ENCODE data around the gene PSMF1. TPM values are rescaled to one million over a fixed set of nuclear protein-coding genes. Genes with fewer than 3 reads are reported as not detected.

The PSMF1 gene
- total RNA-seq, 6 donors from 2014 or later = 36.7 to 158 (median 105) TPM

- H3K4me1 ChIP-seq = no peaks in the 10 kb centered on the region
- no peak for ATAC-seq (ENCODE audit: low FRiP score in 2 of 2)
- no peak for DNase-seq
- H3K27me3 ChIP-seq = no peaks in the 10 kb centered on the region
- H3K36me3 ChIP-seq = peaks cover 0 to 45% (median 9%) of the 10 kb centered on the region in 4 donors
- no peaks in the 10 kb centered on the region for H3K9me3 ChIP-seq
- no peak overlapping the region for H3K27ac ChIP-seq
- TF ChIP-seq POLR2A (IDR thresholded peaks at IDR 0.05) (no peak), POLR2AphosphoS5 (IDR thresholded peaks at IDR 0.05) (no peak), EP300 (IDR thresholded peaks at IDR 0.05) (no peak), CTCF (IDR thresholded peaks at IDR 0.05) (no peak)
- no peak overlapping the region for H3K4me3 ChIP-seq
- 92% methylated on average over 3 of the region's 3 CpGs for WGBS, 2 donors
These were observed 60.2 kb downstream of the PSMF1 start for GRCh38 chr20:1178623-1179022.

DNA sequence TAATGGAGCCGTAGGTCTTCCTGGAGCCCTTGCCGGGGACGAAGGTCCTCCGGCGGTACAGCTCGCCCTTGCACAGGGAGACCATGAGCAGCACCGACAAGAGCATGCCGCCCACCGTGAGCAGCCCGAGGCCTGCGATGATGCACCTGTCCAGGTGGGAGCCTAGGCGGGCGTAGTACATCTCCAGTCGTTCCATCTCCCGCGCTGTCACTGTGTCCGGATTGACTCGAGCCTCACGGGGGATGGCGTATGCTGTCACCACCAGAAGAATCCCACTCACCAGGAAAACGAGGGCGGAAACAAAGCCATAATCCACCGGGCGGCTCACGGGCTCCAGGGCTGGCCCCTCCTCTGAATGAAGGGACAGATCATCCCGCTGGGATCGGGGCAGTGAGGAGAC, 62.5 kb downstream of the PSMF1 start:
- WGBS, 2 donors = 94 to 96% methylated on average over 12 to 27 of the region's 27 CpGs
- H3K9me3 ChIP-seq = no peaks in the 10 kb centered on the region
- ATAC-seq (ENCODE audit: low FRiP score in 2 of 2) (no peak), DNase-seq (peak in 1 of 2 donors; percentile 64)
- H3K27ac ChIP-seq = no peak overlapping the region
- no peak overlapping the region for H3K4me3 ChIP-seq
- peaks cover 0 to 24% (median 3%) of the 10 kb centered on the region in 4 donors for H3K36me3 ChIP-seq
- no peak for TF ChIP-seq EP300 (IDR thresholded peaks at IDR 0.05)
- no peak for TF ChIP-seq POLR2AphosphoS5 (IDR thresholded peaks at IDR 0.05)
- no peak for TF ChIP-seq POLR2A (IDR thresholded peaks at IDR 0.05)
- TF ChIP-seq CTCF (IDR thresholded peaks at IDR 0.05) = no peak
- peaks cover 0 to 15% (median 7%) of the 10 kb centered on the region in 4 donors for H3K27me3 ChIP-seq
- peaks cover 10 to 21% (median 14%) of the 10 kb centered on the region in 4 donors for H3K4me1 ChIP-seq

- no peaks in the 10 kb centered on the region for H3K9me3 ChIP-seq
- no peak for DNase-seq
- H3K36me3 ChIP-seq = peaks cover 0 to 14% (median 0%) of the 10 kb centered on the region in 4 donors
- TF ChIP-seq POLR2AphosphoS5 (IDR thresholded peaks at IDR 0.05) (no peak), POLR2A (IDR thresholded peaks at IDR 0.05) (no peak), EP300 (IDR thresholded peaks at IDR 0.05) (no peak), CTCF (IDR thresholded peaks at IDR 0.05) (no peak)
- no peak for ATAC-seq (ENCODE audit: low FRiP score in 2 of 2)
- no peak overlapping the region for H3K27ac ChIP-seq
- peaks cover 0 to 16% (median 7%) of the 10 kb centered on the region in 4 donors for H3K27me3 ChIP-seq
- H3K4me1 ChIP-seq = peaks cover 13 to 24% (median 19%) of the 10 kb centered on the region in 4 donors
- 30 to 46% methylated on average over 4 of the region's 4 CpGs for WGBS, 2 donors
- H3K4me3 ChIP-seq = no peak overlapping the region
These were observed 63.7 kb downstream of the PSMF1 start for GRCh38 chr20:1182106-1182505.

DNA sequence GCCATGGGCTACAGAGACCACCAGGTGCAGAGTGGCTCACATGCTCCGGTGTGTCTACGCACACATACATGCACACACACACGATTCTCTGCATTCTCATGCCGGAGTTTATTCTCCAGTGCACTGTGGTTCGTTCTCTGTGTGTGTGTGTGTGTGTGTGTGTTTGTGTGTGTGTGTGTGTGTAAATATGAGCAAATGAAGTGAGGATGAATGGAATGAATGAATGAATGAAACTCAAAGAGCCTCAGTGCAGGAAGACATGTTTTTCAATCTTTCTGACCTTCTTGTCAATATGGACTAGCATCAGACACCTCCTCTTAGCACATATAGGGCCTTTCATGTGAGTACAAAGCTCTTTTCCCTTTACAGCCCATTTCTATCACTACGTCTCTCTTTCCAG, 64.8 kb downstream of the PSMF1 start:
- Histone ChIP-seq H3K4me3 (no peak overlapping the region), H3K4me1 (peaks cover 13 to 24% (median 20%) of the 10 kb centered on the region in 4 donors), H3K27me3 (peaks cover 0 to 16% (median 7%) of the 10 kb centered on the region in 4 donors), H3K27ac (no peak overlapping the region), H3K9me3 (no peaks in the 10 kb centered on the region), H3K36me3 (peaks cover 0 to 14% (median 0%) of the 10 kb centered on the region in 4 donors)
- ATAC-seq (ENCODE audit: low FRiP score in 2 of 2) (no peak), DNase-seq (no peak)
- TF ChIP-seq POLR2A (IDR thresholded peaks at IDR 0.05) = no peak
- no peak for TF ChIP-seq CTCF (IDR thresholded peaks at IDR 0.05)
- no peak for TF ChIP-seq EP300 (IDR thresholded peaks at IDR 0.05)
- no peak for TF ChIP-seq POLR2AphosphoS5 (IDR thresholded peaks at IDR 0.05)
- 74 to 83% methylated on average over 6 of the region's 6 CpGs for WGBS, 2 donors

- DNase-seq = no peak
- peak overlapping the region in 3 of 4 donors; percentile 53 to 69 (median 60) for H3K4me3 ChIP-seq
- 23 to 41% methylated on average over 11 to 13 of the region's 13 CpGs for WGBS, 2 donors
- H3K27ac ChIP-seq = no peak overlapping the region
- peaks cover 0 to 14% (median 0%) of the 10 kb centered on the region in 4 donors for H3K36me3 ChIP-seq
- TF ChIP-seq POLR2A (IDR thresholded peaks at IDR 0.05) (no peak), CTCF (IDR thresholded peaks at IDR 0.05) (no peak), POLR2AphosphoS5 (IDR thresholded peaks at IDR 0.05) (no peak), EP300 (IDR thresholded peaks at IDR 0.05) (no peak)
- peaks cover 0 to 16% (median 7%) of the 10 kb centered on the region in 4 donors for H3K27me3 ChIP-seq
- peaks cover 13 to 24% (median 20%) of the 10 kb centered on the region in 4 donors for H3K4me1 ChIP-seq
- H3K9me3 ChIP-seq = no peaks in the 10 kb centered on the region
- no peak for ATAC-seq (ENCODE audit: low FRiP score in 2 of 2)
These were observed 65.8 kb downstream of the PSMF1 start for GRCh38 chr20:1184260-1184637.

Measured in upper lobe of left lung (tissue), 6 donors.